ENCODE measurements around the gene APOA4. TPM values are rescaled to one million over a fixed set of nuclear protein-coding genes. Genes with fewer than 3 reads are reported as not detected.

APOA4 gene
- total RNA-seq, 2 donors from 2014 or later = not detected

DNA sequence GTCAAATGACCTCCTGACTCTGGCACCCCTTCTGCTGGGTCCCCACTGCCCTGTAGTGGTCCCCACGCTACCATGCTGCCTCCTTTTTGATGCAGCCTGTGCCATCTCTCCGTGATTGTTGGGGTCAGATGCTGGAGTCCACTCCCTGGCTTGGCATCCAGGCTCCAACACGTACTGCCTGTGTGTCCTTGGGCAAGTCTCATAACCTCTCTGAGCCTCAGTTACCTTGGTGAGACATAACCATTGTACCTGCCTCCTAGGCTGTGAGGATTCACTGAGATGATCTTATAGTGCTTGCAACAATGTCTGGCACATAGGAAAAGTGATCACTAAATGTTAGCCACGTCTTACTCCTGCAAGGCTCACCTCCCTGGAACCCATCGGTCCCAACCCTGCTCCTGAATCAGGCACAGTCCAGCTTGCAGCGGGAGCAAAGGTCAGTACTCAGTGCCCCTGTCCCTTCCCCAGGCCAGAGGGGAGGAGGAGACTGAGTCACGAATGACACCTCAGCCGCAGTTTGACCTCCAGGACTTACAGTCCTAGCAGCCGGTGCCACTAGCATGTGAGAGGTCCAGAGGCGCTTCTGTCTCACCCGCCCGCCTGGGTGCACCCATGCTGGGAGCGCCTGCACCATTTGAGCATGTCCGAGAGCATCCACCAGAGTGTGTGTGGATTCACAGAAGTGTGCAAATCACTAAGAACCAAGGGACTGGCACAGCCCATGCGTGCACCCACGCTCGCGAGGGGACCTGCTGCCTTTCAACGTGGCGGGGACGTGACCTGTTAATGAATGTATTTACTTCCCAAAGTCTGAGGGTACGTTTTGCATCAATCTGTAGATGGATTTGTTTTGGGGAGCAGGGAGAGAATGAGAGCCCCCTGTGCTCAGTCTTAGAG, 3.0 kb upstream of the APOA4 start:
- no peaks in the 10 kb centered on the region for H3K27me3 ChIP-seq
- intact Hi-C loops (cut with DNase I) = no loop called here
- no peak overlapping the region for H3K27ac ChIP-seq
- TF ChIP-seq, protein P1, sequence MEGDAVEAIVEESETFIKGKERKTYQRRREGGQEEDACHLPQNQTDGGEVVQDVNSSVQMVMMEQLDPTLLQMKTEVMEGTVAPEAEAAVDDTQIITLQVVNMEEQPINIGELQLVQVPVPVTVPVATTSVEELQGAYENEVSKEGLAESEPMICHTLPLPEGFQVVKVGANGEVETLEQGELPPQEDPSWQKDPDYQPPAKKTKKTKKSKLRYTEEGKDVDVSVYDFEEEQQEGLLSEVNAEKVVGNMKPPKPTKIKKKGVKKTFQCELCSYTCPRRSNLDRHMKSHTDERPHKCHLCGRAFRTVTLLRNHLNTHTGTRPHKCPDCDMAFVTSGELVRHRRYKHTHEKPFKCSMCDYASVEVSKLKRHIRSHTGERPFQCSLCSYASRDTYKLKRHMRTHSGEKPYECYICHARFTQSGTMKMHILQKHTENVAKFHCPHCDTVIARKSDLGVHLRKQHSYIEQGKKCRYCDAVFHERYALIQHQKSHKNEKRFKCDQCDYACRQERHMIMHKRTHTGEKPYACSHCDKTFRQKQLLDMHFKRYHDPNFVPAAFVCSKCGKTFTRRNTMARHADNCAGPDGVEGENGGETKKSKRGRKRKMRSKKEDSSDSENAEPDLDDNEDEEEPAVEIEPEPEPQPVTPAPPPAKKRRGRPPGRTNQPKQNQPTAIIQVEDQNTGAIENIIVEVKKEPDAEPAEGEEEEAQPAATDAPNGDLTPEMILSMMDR (IDR thresholded peaks at IDR 0.05) = no peak
- no peaks in the 10 kb centered on the region for H3K4me1 ChIP-seq
- peak overlapping the region in 1 of 2 donors; percentile 12 for H3K9ac ChIP-seq (ENCODE audit: low read depth in 2 of 2, low read length in 2 of 2)
- no peak for DNase-seq
- H3K4me3 ChIP-seq = no peak overlapping the region
- H3K9me3 ChIP-seq = no peaks in the 10 kb centered on the region
- no peaks in the 10 kb centered on the region for H3K36me3 ChIP-seq

DNA sequence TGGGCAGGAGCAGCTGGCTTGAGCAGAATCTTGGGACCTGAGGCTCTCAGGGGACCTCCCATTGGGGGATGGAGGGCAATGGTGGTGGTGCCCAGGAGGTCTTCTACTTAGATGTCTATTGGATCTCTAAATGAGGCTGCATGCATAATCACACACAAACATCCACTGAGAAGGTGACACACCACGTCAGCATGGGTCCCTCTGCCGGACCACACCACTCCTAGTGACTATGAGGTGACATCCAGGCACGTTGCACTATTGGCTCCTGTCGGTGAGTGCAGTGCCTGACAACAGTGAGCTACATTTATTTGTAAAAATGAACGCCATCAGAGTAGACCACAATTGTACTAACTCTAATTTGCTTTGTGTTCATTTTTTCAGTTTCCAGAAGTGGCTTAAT, 2.3 kb upstream of the APOA4 start:
- Histone ChIP-seq H3K9me3 (no peaks in the 10 kb centered on the region), H3K4me3 (no peak overlapping the region), H3K27ac (no peak overlapping the region), H3K27me3 (no peaks in the 10 kb centered on the region), H3K9ac (ENCODE audit: low read depth in 2 of 2, low read length in 2 of 2) (no peak overlapping the region), H3K4me1 (no peaks in the 10 kb centered on the region), H3K36me3 (no peaks in the 10 kb centered on the region)
- intact Hi-C loops (cut with DNase I) = no loop called here
- DNase-seq = no peak
- TF ChIP-seq, protein P1 (IDR thresholded peaks at IDR 0.05) = no peak

DNA sequence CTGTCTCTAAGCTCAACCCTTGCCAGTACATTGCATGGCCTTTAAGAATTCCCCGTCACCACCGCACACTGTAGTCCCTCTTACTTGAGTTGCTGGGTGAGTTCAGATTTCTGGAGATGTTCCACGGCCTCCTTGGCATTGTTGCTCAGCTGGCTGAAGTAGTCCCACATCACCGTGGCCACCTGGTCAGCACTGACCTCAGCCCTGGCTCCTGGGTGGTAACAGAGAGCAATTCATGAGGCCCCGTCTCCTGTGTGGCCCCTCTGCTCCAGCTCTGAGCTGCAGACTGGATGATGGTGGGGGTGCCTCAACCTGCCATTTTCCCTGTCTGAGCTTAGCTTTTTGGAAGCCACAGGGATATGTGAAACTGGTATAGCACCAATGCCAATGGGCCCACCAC, 529 bp downstream of the APOA4 start:
- Histone ChIP-seq H3K9me3 (no peaks in the 10 kb centered on the region), H3K27ac (no peak overlapping the region), H3K9ac (ENCODE audit: low read depth in 2 of 2, low read length in 2 of 2) (no peak overlapping the region), H3K36me3 (no peaks in the 10 kb centered on the region), H3K4me1 (no peaks in the 10 kb centered on the region), H3K4me3 (no peak overlapping the region), H3K27me3 (no peaks in the 10 kb centered on the region)
- intact Hi-C loops (cut with DNase I) = no loop called here
- TF ChIP-seq, protein P1 (IDR thresholded peaks at IDR 0.05) = no peak
- no peak for DNase-seq

DNA sequence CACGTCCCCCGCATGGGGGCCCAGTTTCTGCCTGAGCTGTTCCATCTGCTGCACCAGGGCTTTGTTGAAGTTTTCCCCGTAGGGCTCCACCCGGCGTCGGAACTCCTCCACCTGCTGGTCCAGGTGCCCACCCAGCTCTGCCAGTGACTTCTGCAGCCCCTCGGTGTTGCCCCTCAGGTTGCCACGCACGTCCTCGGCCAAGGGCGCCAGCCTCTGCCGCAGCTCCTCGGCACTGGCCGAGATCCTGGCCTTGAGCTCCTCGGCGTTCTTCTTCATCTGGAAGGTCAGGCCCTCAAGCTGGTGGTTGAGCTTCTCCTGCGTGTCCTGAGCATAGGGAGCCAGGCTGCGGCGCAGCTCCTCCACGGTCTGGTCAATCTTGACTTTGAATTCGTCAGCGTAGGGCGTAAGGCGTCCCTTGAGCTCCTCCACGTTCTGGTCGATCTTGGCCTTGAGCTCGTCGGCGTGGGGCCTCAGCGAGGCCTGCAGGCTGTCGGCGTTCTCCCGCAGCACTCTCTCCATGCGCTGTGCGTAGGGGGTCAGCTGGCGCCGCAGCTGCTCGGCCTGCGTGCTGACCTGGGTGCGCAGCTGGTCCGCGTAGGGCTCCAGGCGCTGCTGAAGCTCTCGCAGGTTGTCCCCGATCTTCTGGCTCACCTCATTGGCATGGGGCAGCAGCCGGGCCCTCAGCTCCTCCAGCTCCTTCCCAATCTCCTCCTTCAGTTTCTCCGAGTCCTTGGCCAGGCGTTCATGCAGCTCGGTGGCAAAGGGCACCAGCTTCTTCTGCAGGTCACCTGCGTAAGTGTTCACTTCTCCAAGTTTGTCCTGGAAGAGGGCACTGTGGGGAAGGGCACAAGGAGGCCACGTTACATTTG, 1.8 kb downstream of the APOA4 start:
- Histone ChIP-seq H3K27ac (no peak overlapping the region), H3K36me3 (no peaks in the 10 kb centered on the region), H3K4me1 (no peaks in the 10 kb centered on the region), H3K9me3 (no peaks in the 10 kb centered on the region), H3K27me3 (no peaks in the 10 kb centered on the region), H3K9ac (ENCODE audit: low read depth in 2 of 2, low read length in 2 of 2) (no peak overlapping the region), H3K4me3 (no peak overlapping the region)
- intact Hi-C loops (cut with DNase I) = no loop called here
- DNase-seq = no peak
- TF ChIP-seq, protein P1 (IDR thresholded peaks at IDR 0.05) = no peak

DNA sequence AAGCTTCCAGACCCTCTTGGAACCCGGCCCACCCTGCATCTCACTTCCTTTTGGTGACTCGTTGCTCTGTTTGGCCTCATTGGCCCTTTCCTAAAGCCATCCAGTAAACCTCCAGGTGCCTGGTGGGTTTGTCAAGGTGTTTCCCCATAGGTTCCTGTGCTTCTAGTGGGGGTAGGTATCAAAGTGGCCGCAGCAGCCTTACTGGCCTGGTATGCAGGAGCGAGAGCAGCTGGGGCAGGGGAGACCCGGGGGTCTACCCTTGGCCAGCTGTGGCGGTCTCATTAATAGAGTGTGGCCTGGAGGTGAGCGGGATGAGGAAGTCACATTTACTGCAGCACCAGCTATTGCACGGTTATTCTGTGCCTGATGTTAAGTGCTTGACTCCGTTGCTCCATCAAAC, 4.1 kb downstream of the APOA4 start:
- no peaks in the 10 kb centered on the region for H3K27me3 ChIP-seq
- no peak for DNase-seq
- intact Hi-C loops (cut with DNase I) = no loop called here
- no peak overlapping the region for H3K27ac ChIP-seq
- TF ChIP-seq, protein P1 (IDR thresholded peaks at IDR 0.05) = no peak
- H3K4me1 ChIP-seq = no peaks in the 10 kb centered on the region
- no peaks in the 10 kb centered on the region for H3K36me3 ChIP-seq
- no peak overlapping the region for H3K4me3 ChIP-seq
- H3K9me3 ChIP-seq = no peaks in the 10 kb centered on the region
- H3K9ac ChIP-seq (ENCODE audit: low read depth in 2 of 2, low read length in 2 of 2) = no peak overlapping the region

Data from colonic mucosa (tissue), 4 donors.